ENCODE data around the gene SNX10. TPM values are rescaled to one million over a fixed set of nuclear protein-coding genes. Genes with fewer than 3 reads are reported as not detected.
"Not testable (repeated sequence)": the region's sequence is repeated elsewhere in the genome, so short reads cannot be mapped to it uniquely, and the experiment has no call there.

Gene SNX10
- total and polyA plus RNA-seq, 5 donors = 1.3 to 3.5 (median 2.8) TPM

GRCh38 chr7:26280097-26280496 is 11.6 kb upstream of the SNX10 start:
- ATAC-seq (no peak), DNase-seq (no peak)
- Histone ChIP-seq H3K4me3 (ENCODE audit: low read length) (no peak overlapping the region), H3K9me3 (ENCODE audit: control insufficient read depth, low read length) (no peaks in the 10 kb centered on the region), H3K27ac (ENCODE audit: low read length) (no peak overlapping the region), H3K4me1 (ENCODE audit: control insufficient read depth, insufficient read depth, low read length) (no peaks in the 10 kb centered on the region), H3K27me3 (ENCODE audit: control insufficient read depth, insufficient read depth) (no peaks in the 10 kb centered on the region)
- intact Hi-C loops (cut with DNase I) = no loop called here

GRCh38 chr7:26280723-26281122 is 10.9 kb upstream of the SNX10 start:
- Histone ChIP-seq H3K4me1 (ENCODE audit: control insufficient read depth, insufficient read depth, low read length) (no peaks in the 10 kb centered on the region), H3K27ac (ENCODE audit: low read length) (no peak overlapping the region), H3K9me3 (ENCODE audit: control insufficient read depth, low read length) (no peaks in the 10 kb centered on the region), H3K27me3 (ENCODE audit: control insufficient read depth, insufficient read depth) (no peaks in the 10 kb centered on the region), H3K4me3 (ENCODE audit: low read length) (no peak overlapping the region)
- intact Hi-C loops (cut with DNase I) = no loop called here
- WGBS = 72% methylated on average over 4 of the region's 4 CpGs
- no peak for DNase-seq
- no peak for ATAC-seq

DNA sequence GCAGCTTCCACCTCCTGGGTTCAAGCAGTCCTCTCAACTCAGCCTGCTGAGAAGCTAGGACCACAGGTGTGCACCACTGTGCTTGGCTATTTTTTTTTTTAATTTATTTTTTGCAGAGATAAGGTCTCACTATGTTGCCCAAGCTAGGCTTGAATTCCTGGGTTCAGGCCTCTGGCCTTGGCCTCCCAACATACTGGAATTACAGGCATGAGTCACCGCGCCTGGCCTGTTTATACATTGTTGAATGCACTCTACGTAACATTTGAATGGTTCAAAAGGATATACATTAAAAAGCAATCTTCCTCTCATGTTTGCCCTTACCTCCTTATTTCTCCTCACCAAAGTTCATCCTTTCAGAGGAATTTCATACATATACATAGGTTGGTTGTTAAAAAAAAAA is 7.2 kb upstream of the SNX10 start:
- intact Hi-C loops (cut with DNase I) = no loop called here
- Histone ChIP-seq H3K9me3 (ENCODE audit: control insufficient read depth, low read length) (no peaks in the 10 kb centered on the region), H3K27ac (ENCODE audit: low read length) (no peak overlapping the region), H3K4me1 (ENCODE audit: control insufficient read depth, insufficient read depth, low read length) (no peaks in the 10 kb centered on the region), H3K27me3 (ENCODE audit: control insufficient read depth, insufficient read depth) (no peaks in the 10 kb centered on the region), H3K4me3 (ENCODE audit: low read length) (no peak overlapping the region)
- ATAC-seq (no peak), DNase-seq (no peak)
- 96% methylated on average over 3 of the region's 3 CpGs for WGBS

- no peaks in the 10 kb centered on the region for H3K9me3 ChIP-seq (ENCODE audit: control insufficient read depth, low read length)
- WGBS = 81% methylated on average over 5 of the region's 5 CpGs
- H3K4me1 ChIP-seq (ENCODE audit: control insufficient read depth, insufficient read depth, low read length) = no peaks in the 10 kb centered on the region
- no peak overlapping the region for H3K4me3 ChIP-seq (ENCODE audit: low read length)
- intact Hi-C loops (cut with DNase I) = no loop called here
- no peak overlapping the region for H3K27ac ChIP-seq (ENCODE audit: low read length)
- ATAC-seq (no peak), DNase-seq (no peak)
- no peaks in the 10 kb centered on the region for H3K27me3 ChIP-seq (ENCODE audit: control insufficient read depth, insufficient read depth)
Measured at GRCh38 chr7:26284995-26285632, 6.5 kb upstream of the SNX10 start.

DNA sequence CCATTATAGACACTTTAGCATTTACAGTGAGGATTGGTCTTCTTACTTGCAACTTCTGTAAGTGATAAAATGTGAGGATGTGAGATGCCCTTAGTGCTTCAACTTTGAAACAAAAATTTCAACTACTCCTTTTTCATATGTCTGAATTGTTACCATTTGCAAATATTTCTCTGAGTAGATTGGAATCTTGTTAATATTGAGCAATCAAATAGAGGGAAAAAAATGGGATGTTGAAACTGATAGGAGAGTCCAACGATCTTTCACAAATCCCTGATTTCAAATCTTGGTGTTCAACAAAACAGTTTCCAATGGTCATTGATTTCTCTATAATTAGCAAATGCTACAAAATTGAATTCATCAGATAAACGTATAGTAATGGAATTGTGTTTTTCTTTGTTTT is 5.5 kb upstream of the SNX10 start:
- H3K9me3 ChIP-seq (ENCODE audit: control insufficient read depth, low read length) = no peaks in the 10 kb centered on the region
- no peak overlapping the region for H3K27ac ChIP-seq (ENCODE audit: low read length)
- intact Hi-C loops (cut with DNase I) = no loop called here
- no peak for ATAC-seq
- no peaks in the 10 kb centered on the region for H3K27me3 ChIP-seq (ENCODE audit: control insufficient read depth, insufficient read depth)
- H3K4me3 ChIP-seq (ENCODE audit: low read length) = no peak overlapping the region
- no peak for DNase-seq
- 71% methylated on average over 2 of the region's 2 CpGs for WGBS
- no peaks in the 10 kb centered on the region for H3K4me1 ChIP-seq (ENCODE audit: control insufficient read depth, insufficient read depth, low read length)

DNA sequence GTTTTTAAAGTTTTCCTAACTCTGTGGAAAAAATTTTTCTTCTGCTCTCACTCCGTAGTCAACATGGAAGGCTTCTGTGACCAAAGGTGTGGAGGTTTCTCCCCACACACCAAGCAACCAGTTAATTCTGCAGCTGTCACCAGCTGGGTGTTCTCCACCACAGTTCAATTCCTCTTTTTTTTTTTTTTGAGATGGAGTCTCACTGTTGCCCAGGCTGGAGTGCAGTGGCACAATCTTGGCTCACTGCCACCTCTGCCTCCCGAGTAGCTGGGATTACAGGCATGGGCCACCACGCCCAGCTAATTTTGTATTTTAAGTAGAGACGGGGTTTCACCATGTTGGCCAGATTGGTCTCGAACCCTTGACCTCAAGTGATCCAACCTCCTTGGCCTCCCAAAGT is 3.5 kb upstream of the SNX10 start:
- H3K27me3 ChIP-seq (ENCODE audit: control insufficient read depth, insufficient read depth); intact Hi-C loops (cut with DNase I); H3K9me3 ChIP-seq (ENCODE audit: control insufficient read depth, low read length); ATAC-seq; H3K4me1 ChIP-seq (ENCODE audit: control insufficient read depth, insufficient read depth, low read length); H3K27ac ChIP-seq (ENCODE audit: low read length); H3K4me3 ChIP-seq (ENCODE audit: low read length): not testable (repeated sequence)
- WGBS = 69% methylated on average over 5 of the region's 5 CpGs
- DNase-seq = peak; percentile 25 to 72 (median 64)

- H3K4me3 ChIP-seq (ENCODE audit: low read length) = no peak overlapping the region
- H3K9me3 ChIP-seq (ENCODE audit: control insufficient read depth, low read length) = no peaks in the 10 kb centered on the region
- no peaks in the 10 kb centered on the region for H3K4me1 ChIP-seq (ENCODE audit: control insufficient read depth, insufficient read depth, low read length)
- 48% methylated on average over 4 of the region's 4 CpGs for WGBS
- DNase-seq (no peak), ATAC-seq (no peak)
- no peak overlapping the region for H3K27ac ChIP-seq (ENCODE audit: low read length)
- intact Hi-C loops (cut with DNase I) = no loop called here
- no peaks in the 10 kb centered on the region for H3K27me3 ChIP-seq (ENCODE audit: control insufficient read depth, insufficient read depth)
Measured at GRCh38 chr7:26291251-26291650, 411 bp upstream of the SNX10 start.

- Histone ChIP-seq H3K4me3 (ENCODE audit: low read length) (no peak overlapping the region), H3K27me3 (ENCODE audit: control insufficient read depth, insufficient read depth) (no peaks in the 10 kb centered on the region), H3K27ac (ENCODE audit: low read length) (no peak overlapping the region), H3K4me1 (ENCODE audit: control insufficient read depth, insufficient read depth, low read length) (no peaks in the 10 kb centered on the region), H3K9me3 (ENCODE audit: control insufficient read depth, low read length) (no peaks in the 10 kb centered on the region)
- intact Hi-C loops (cut with DNase I) = no loop called here
- 86% methylated on average over 11 of the region's 11 CpGs for WGBS
- DNase-seq (peak in 1 of 3 donors; percentile 16), ATAC-seq (peak in 1 of 2 donors; percentile 35)
Measured at GRCh38 chr7:26292768-26293560, 1.3 kb downstream of the SNX10 start.

DNA sequence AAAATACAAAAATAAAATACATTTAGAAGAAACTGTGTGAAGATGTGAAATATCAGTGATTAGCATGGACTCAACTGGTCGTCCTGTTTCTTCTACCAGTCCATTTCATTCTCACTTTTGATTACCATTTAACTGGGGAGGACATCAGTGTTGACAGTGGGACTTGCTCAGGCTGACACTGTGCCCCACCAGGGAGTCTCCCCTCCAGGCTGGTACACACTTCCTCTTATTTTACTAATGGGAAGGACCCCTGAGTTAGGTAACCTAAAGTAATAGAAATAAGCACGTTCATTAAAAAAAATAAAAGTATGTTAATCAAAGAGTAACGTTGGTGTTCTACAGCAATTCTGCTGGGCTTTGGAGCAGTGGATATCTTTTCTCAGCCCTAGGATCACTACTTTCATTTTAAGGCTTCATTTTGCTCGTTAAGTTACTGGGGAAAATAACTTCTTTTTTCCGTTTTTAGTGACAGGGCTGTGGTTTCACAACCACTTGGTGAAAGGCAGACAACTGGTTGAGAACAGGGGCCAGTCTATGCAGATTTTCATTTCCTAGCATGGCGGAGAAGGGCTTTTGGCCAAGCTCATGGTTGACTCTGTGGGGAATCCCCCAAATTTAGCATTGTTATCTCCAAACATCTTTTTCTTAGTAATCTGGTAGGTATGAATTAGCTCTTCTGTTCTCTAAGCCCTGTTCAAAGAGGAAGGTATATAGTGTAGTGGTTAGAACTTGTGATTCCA is 2.1 kb downstream of the SNX10 start:
- Histone ChIP-seq H3K4me1 (ENCODE audit: control insufficient read depth, insufficient read depth, low read length) (no peaks in the 10 kb centered on the region), H3K4me3 (ENCODE audit: low read length) (no peak overlapping the region), H3K27ac (ENCODE audit: low read length) (no peak overlapping the region), H3K27me3 (ENCODE audit: control insufficient read depth, insufficient read depth) (no peaks in the 10 kb centered on the region), H3K9me3 (ENCODE audit: control insufficient read depth, low read length) (no peaks in the 10 kb centered on the region)
- intact Hi-C loops (cut with DNase I) = no loop called here
- DNase-seq (no peak), ATAC-seq (no peak)
- 73% methylated on average over 6 of the region's 6 CpGs for WGBS

DNA sequence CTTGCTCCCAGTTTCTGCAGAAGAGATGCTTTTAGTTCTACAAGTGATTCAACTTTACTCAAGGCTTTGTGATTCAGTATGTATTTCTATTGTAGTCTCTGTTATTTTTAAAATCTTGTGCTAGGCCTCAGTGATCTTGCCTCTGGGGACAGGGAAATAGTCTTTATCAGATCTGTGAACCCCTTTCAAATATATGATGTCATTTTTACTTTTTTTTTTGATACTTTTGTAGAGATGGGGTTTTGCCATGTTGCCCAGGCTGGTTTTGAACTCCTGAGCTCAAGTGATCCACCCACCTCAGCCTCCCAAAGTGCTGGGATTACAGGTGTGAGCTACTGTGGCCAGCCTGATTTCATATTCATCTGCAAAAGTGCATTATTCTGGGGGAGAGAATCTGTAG is 3.4 kb downstream of the SNX10 start:
- Histone ChIP-seq H3K4me1 (ENCODE audit: control insufficient read depth, insufficient read depth, low read length) (no peaks in the 10 kb centered on the region), H3K4me3 (ENCODE audit: low read length) (no peak overlapping the region), H3K27ac (ENCODE audit: low read length) (no peak overlapping the region), H3K27me3 (ENCODE audit: control insufficient read depth, insufficient read depth) (no peaks in the 10 kb centered on the region), H3K9me3 (ENCODE audit: control insufficient read depth, low read length) (no peaks in the 10 kb centered on the region)
- DNase-seq = no peak
- no peak for ATAC-seq
- intact Hi-C loops (cut with DNase I) = no loop called here

- Histone ChIP-seq H3K9me3 (ENCODE audit: control insufficient read depth, low read length) (no peaks in the 10 kb centered on the region), H3K27me3 (ENCODE audit: control insufficient read depth, insufficient read depth) (no peaks in the 10 kb centered on the region), H3K4me1 (ENCODE audit: control insufficient read depth, insufficient read depth, low read length) (no peaks in the 10 kb centered on the region), H3K27ac (ENCODE audit: low read length) (no peak overlapping the region), H3K4me3 (ENCODE audit: low read length) (no peak overlapping the region)
- ATAC-seq (no peak), DNase-seq (no peak)
- intact Hi-C loops (cut with DNase I) = no loop called here
- WGBS = 88% methylated on average over 5 of the region's 5 CpGs
Measured at GRCh38 chr7:26295586-26295985, 3.9 kb downstream of the SNX10 start.

Data from right cardiac atrium (tissue), 5 donors.